IPS DF 19.7 (cell line): ENCODE results near the gene SETD3.

Experiments used
- DNase-seq: peaks from one replicate; pipeline ENCODE4 v3.0.0-alpha.2; 2013; ENCODE audit warnings: low read depth, low spot score

SETD3 gene

GRCh38 chr14:99423434-99423833, 57.2 kb downstream of the SETD3 start:
- no peak for DNase-seq

- DNase-seq, result no peak
These were observed 58.2 kb downstream of the SETD3 start for GRCh38 chr14:99422228-99423010.

GRCh38 chr14:99420711-99421110, 59.9 kb downstream of the SETD3 start:
- DNase-seq, result no peak

DNA sequence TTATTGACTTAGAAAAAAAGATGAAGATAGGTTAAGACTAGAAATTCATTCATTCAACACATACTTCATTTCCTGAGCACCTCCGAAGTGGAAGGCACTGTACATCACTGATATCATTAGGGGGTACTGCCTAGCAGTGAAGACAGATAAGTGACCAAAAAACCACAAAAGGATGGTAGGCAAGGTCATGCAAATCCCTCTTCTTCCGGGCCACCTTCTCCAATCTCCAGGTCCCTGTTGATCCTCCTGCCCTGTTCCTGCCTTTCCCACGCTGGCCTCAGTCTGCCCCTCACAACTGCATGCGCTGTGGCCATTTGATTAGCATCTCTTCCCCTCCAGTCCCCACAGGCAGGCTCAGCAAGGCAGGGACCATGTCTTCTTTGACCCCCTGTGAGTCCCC, 60.8 kb downstream of the SETD3 start:
- no peak for DNase-seq

GRCh38 chr14:99418242-99418641, 62.4 kb downstream of the SETD3 start:
- DNase-seq, result no peak

DNA sequence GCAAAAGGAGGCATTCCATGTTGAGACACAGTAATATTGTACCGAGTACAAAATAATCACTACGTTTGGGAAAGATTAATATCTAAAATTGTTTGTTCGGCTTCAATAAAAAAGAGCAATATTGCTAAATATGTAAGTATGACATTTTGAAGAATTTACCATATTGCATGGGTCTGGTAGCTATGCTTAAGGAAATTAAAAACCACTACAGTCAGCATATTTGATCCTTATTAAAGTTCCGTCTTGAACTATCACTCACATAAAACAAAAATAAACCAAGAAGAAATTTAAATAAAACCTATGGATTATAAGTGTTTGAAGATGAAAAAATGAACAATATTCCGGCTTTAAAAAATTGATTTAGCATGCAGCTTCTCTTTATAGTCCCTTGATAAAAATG, 63.8 kb downstream of the SETD3 start:
- no peak for DNase-seq

DNA sequence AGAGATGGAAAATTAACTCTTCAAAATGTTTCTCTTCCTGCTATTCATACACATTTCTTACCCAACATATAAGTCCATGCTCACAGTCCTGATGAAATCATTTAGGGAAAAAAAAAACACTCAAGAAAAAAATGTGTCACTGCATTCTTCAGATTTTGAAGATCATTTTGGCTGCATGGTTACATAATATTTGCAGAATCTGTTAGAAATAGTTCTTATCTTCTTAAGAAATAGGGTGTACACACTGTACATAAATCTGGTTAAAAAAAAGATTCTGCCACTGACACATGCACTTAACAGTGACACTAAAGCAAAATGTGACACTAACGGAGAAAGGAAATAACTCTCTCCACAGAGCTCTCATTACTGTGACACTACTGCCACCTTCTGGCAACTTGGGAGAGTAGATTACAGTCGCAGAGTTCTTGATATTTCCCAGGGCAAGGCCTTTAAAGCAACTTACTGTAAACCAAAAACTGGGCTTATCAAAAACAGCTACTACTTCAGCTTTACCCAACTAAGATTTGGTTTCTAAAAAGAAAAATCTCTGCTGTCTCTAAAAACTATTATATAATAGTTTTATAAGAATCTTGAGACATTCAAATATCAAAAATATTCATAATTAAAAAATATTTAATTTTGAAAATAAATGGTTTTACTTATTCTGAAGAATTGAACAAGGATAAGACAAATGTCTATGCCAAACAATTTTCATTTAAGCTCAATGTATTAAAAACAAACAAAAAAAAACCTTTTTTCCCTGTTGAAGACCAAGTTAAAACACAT, 65.0 kb downstream of the SETD3 start:
- no peak for DNase-seq

DNA sequence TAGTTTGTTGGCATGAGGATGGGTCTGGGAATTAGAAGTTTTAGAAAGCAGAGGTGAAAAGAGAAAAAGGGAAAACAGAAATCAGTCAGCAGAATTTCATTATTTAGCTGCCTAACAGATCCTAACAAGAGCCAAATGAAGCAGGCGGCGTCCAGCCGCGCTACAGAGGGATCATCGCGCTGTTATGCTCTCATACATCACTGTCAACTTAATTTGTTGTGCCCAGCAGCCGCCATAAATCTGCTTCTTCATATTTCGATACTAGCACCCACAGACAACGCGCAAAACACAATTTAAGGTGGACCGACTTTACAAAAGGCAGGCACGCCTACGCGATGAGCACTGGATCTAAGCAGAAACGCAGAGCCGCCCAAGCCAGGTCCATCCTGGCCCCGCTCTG, 66.7 kb downstream of the SETD3 start:
- DNase-seq, result no peak

DNA sequence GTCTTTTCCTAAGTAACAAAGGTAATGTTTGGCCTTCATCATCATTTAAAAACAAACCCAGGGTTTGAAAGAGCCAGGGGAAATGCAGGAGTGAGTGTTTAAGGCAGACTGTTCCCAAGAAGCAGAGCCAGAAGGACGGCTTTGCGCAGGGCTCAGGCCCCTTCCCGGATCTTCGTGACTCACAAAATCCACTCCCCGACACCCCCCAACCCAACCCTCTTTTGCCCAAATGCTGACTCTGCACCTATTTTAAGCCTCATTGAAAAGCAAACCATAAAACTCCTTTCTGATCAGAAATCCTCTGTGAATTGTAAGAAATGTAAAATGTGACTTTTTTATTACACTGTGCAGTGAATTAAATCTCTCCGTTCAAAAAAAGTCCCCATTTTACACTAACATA, 67.5 kb downstream of the SETD3 start:
- no peak for DNase-seq

GRCh38 chr14:99412117-99413061, 68.3 kb downstream of the SETD3 start:
- DNase-seq, result no peak

DNA sequence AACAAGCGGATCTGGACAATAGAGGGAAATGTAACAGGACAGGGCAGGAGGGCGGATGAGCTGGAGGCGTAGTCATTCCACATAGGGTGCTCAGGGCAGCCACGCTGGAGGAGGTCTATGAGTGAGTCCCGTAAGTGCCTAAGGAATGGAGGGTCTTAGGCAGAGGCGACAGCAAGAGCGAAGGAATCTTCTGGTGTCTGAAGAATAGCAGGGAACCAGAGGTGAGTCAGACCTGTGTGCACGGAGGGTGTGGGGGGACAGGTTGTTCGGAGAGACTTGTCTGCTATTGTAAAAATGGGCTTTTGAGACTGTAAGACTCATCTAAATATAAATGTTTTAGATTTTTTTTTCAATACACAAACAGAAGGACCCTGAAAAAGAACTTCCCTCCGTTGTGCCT, 70.6 kb downstream of the SETD3 start:
- no peak for DNase-seq

DNA sequence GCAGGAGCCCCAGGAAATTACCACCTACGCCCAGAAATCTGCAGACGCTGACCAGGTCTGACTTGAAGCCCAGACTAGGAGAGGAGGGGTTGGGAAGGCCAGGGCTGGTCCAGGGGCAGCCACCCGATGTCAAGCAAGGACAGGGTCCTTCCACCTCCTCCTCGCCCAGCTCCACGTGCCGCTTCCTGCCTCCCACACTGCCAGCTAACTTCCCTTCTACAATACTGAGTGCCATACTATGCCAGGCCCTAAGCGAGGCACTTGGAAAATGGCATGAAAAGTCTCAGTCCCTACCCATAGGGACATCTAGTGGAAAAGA, 71.7 kb downstream of the SETD3 start:
- no peak for DNase-seq

GRCh38 chr14:99408286-99408970, 72.2 kb downstream of the SETD3 start:
- DNase-seq, result no peak

DNA sequence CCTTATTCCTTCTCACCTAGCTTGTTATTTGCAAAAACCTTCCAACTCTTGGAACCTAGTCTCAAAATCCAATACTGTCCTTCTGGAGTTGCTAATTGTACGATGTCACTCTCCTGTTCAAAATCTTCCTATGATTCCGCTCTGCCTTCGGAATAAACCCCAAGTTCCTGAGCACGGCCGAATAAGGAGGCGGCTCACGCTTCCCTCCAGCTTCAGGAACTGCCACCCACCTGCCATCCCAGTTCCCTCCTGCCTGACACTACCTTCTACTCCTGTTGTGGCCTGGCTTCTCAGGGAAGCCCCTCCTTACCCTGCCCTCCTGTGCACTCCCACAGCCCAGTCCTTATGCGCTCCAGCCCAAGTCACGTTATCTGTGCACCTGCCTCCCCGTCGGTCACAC, 73.2 kb downstream of the SETD3 start:
- no peak for DNase-seq

GRCh38 chr14:99402950-99403349, 77.7 kb downstream of the SETD3 start:
- DNase-seq, result no peak

DNA sequence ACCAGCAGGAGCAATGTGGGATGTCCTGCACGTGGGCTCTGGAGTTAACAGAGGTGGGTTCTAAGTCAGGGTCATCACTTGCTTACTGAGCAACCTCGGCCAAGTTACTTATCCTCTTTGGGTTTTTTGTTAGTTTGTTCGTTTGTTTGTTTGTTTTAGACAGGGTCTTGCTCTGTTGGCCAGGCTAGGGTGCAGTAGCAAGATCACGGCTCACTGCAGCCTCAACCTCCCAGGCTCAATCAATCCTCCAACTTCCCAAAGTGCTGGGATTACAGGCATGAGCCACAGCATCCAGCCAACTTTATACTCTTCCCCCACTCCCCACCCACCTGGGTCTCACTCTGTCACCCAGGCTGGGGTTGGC, 78.4 kb downstream of the SETD3 start:
- DNase-seq, result no peak

- DNase-seq, result no peak
These were observed 78.9 kb downstream of the SETD3 start for GRCh38 chr14:99401621-99402284.

- DNase-seq, result no peak
These were observed 79.4 kb downstream of the SETD3 start for GRCh38 chr14:99401211-99401610.

- DNase-seq, result no peak
These were observed 83.0 kb downstream of the SETD3 start for GRCh38 chr14:99397698-99398097.

GRCh38 chr14:99395909-99396530, 84.6 kb downstream of the SETD3 start:
- DNase-seq, result no peak
